Left renal cortex interstitium (tissue), 4 donors: Measurements from ENCODE around the gene CHMP4B. TPM values are rescaled to one million over a fixed set of nuclear protein-coding genes. Genes with fewer than 3 reads are reported as not detected.
A peak's percentile ranks its signal among the peaks of the same experiment; 100 is the strongest.

Source experiments
- DNase-seq, 4 donors: peaks; one replicate each; pipeline ENCODE4 v3.0.0-alpha.2; 2013; ENCODE audit warnings: low read depth in 4 of 4, low spot score in 2 of 4, missing footprints in 1 of 4
- polyA plus RNA-seq, 4 donors: library from polyadenylated mRNA; unstranded; fragments of 120-200 nt; gene quantifications; one replicate each; pipeline ENCODE4 v1.2.1, GENCODE V29; 2013; ENCODE audit not compliant: insufficient read length in 4 of 4

Gene CHMP4B
- polyA plus RNA-seq, 4 donors = 95.2 to 116 (median 108) TPM

- DNase-seq = no peak
Measured at GRCh38 chr20:33859751-33860150, 48.6 kb downstream of the CHMP4B start.

GRCh38 chr20:33861458-33861857, 50.3 kb downstream of the CHMP4B start:
- DNase-seq = no peak

DNA sequence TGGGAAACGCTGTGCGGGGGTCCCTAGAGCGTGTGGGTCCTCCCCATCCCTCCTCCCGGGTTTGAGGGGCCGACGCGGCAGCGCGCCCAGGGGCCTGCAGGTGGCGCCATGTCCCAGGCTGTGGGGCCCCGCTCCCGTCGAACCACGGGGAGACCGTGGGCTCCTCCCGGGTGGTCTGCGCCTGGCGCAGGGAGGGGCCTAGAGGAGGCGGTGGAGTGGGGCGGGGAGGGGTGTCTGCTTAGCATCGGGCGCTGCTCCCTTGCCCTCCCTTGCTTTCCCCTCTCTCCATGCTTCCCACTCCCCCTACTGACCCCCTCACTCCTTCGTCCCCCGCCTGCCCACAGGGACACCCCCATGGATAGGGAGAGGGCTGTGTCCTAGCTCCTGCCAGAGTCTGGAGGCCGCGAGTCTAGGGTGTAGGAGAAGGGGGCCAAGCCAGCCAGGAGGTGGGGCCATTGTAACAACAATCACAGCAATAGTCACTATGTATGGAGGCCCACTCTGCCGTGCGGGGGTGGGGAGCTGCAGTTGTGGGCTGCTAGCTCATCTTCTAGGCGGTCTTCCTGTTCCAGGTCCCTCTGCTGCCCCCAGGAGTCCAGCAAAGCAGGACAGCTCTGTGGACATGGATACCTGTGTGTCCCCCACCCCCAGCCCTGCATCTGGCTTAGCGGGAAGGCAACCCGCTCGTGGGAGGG, 51.7 kb downstream of the CHMP4B start:
- peak in 2 of 4 donors; percentile 56 to 61 for DNase-seq

GRCh38 chr20:33863440-33864323, 52.5 kb downstream of the CHMP4B start:
- no peak for DNase-seq

- no peak for DNase-seq
Measured at GRCh38 chr20:33864324-33864963, 53.3 kb downstream of the CHMP4B start.

DNA sequence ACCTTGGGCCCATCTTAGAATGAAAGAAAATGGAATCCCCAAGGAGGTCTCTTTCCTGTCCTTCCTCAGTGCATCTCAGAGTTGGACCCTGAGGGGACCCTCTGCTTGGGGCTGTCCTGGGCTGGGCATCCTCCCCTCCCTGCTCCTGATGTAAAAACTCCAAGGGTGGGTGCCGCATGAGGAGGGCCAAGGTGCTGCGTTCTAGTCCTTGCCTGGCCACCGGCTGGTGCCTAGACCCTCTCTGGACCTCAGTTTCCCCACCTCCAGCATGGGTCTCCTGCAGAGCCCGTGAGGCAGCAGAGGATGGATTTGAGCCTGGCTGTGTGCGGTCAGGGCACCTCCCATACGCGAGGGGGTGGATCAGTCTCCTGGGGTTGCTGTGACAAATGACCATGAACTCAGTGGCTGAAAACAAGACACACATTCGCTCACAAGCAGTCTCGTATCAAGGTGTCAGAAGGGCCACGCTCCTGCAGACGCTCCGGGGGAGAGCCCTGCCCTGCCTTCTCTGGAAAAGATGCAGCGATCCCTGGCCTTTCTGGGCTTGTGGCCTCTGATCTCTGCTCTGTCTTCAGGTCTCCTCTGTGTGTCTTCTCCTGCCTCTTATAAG, 54.7 kb downstream of the CHMP4B start:
- DNase-seq = no peak

GRCh38 chr20:33866398-33867100, 55.4 kb downstream of the CHMP4B start:
- DNase-seq = no peak

DNA sequence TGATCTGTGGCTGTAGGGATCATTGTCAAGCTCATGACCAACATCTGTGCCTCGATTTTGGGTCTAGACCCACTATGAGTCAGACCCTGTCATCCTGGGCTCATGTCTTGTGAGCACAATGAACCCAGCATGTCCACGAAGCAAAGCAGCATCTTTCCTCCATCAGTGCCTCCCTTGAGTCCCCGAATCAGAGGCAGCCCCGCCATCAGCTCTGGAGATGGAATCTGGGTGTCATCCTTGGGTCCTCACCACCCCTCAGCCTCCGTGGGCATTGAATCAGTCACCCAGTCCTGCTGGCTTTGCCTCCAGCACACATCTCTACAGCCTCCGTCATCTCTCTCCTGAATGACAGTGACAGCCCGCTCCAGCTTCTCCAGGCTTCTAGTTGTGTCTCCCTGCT, 56.9 kb downstream of the CHMP4B start:
- no peak for DNase-seq

DNA sequence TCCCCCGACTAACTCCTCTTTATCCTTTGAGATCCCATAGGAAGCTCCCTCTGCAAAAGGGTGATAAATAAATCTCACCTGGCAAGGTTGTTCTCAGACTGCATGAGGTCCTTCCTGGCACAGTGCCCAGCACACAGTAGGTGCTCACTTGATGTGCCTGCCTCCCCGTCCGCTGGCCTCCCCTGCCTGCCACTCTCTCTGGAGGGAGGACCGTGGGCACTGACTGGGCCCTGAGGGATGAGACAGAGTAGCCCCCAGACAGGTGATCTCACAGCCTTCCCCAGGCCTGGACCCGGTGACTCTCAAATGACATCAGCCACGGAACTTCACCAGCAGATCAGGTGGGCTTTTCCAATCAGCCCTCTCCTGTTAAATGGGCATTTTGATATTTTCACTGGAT, 57.4 kb downstream of the CHMP4B start:
- DNase-seq = no peak

GRCh38 chr20:33869283-33869682, 58.1 kb downstream of the CHMP4B start:
- no peak for DNase-seq

GRCh38 chr20:33871362-33871761, 60.2 kb downstream of the CHMP4B start:
- no peak for DNase-seq

DNA sequence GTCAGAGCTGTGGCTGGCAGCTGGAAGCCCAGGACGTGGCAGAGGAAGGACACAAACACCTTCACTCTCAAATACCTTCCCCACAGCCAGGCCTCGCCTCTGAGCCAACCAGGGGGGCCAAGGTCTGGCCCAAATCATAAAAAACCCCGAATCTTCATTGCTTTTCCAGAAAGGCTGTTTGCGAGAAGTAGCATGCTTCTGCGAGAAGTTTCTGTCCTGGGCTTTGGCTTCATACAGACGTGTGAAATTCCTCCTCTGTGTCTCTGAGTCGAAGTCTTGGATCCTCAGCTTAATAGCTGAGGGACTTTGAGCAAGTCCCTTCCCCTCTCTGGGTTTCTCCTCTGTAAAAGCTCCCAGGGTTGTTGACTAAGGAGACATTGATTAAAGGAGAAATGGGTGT, 63.0 kb downstream of the CHMP4B start:
- no peak for DNase-seq

GRCh38 chr20:33875055-33875454, 63.9 kb downstream of the CHMP4B start:
- DNase-seq = no peak

- no peak for DNase-seq
Measured at GRCh38 chr20:33875534-33876026, 64.4 kb downstream of the CHMP4B start.

DNA sequence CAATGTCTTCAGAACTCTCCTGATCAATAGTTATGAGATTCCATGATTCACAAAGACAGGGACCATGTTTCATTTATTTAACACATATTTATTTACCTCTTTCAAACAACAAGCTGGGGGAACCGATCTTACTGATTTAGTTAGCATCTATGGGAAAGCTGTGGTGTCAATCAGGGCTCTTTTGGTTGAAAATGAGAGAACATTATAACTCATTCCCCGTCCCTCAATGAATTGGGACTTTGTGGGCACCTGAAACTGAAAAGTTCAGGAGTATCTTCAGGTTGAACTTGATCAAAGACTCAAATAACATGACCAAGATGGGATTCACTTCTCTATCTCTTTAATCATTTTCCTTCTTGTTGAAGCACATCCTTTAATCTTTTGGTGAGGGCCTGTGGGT, 67.4 kb downstream of the CHMP4B start:
- no peak for DNase-seq

DNA sequence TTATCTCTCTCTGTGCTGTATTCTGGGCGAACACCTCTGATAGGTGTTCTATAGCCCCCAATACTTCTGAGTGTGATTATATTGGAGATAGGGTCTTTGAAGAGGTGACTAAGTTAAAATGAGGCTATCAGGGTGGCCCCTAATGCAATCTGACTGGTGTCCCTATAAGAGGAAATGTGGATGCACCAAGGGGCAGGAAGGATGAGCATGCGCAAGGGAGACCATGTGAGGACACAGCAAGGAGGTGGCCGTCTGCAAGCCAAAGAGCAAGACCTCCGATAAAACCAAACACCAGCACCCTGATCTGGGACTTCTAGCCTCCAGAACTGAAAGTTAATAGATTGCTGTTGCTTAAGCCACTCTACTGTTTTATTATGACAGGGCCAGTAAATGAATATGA, 69.2 kb downstream of the CHMP4B start:
- DNase-seq = no peak

GRCh38 chr20:33881989-33882388, 70.8 kb downstream of the CHMP4B start:
- DNase-seq = peak in 1 of 4 donors; percentile 31

- DNase-seq = no peak
Measured at GRCh38 chr20:33882481-33882880, 71.3 kb downstream of the CHMP4B start.

GRCh38 chr20:33883164-33883563, 72.0 kb downstream of the CHMP4B start:
- DNase-seq = no peak

- DNase-seq = no peak
Measured at GRCh38 chr20:33884633-33885032, 73.5 kb downstream of the CHMP4B start.
